Mucosa of gallbladder (tissue), 1 donor: ENCODE measurements around the gene PGA3. TPM values are rescaled to one million over a fixed set of nuclear protein-coding genes. Genes with fewer than 3 reads are reported as not detected.
A peak's percentile ranks its signal among the peaks of the same experiment; 100 is the strongest.
"Not testable (repeated sequence)": the region's sequence is repeated elsewhere in the genome, so short reads cannot be mapped to it uniquely, and the experiment has no call there.

Experiments used
- DNase-seq: peaks from one replicate; pipeline ENCODE4 v3.0.0-alpha.2; 2020; ENCODE audit warnings: low spot score
- total RNA-seq: library from RNA; stranded (reverse); gene quantifications from one replicate; pipeline ENCODE4 v1.2.1, GENCODE V29; 2021
- donor health status: DM: no; HTN: no; CAD: no.

Gene PGA3
- total RNA-seq, result 0.26 TPM

GRCh38 chr11:61202950-61203746 lies at the start of gene PGA3:
Gene PGA3 (plus strand): TSS chr11:61203515. CDS start chr11:61203565, 50 bp downstream.
- not testable (repeated sequence) for DNase-seq

- no peak for DNase-seq
These were observed 49.7 kb upstream of the PGA3 start for GRCh38 chr11:61153593-61154095.

- no peak for DNase-seq
These were observed 48.8 kb upstream of the PGA3 start for GRCh38 chr11:61154528-61154927.

GRCh38 chr11:61155312-61155711 lies 48.0 kb upstream of the PGA3 start:
- DNase-seq, result no peak

GRCh38 chr11:61155741-61156140 lies 47.6 kb upstream of the PGA3 start:
- DNase-seq, result no peak

- DNase-seq, result no peak
These were observed 45.6 kb upstream of the PGA3 start for GRCh38 chr11:61157743-61158142.

- no peak for DNase-seq
These were observed 44.5 kb upstream of the PGA3 start for GRCh38 chr11:61158691-61159381.

- DNase-seq, result no peak
These were observed 42.7 kb upstream of the PGA3 start for GRCh38 chr11:61160487-61161189.

GRCh38 chr11:61161190-61162091 lies 41.9 kb upstream of the PGA3 start, which contains the start of gene VPS37C:
Gene VPS37C (minus strand): TSS chr11:61161426. CDS start chr11:61138829, 22,597 bp downstream.
- DNase-seq, result peak; percentile 91

GRCh38 chr11:61162092-61162941 lies 41.0 kb upstream of the PGA3 start:
- DNase-seq, result no peak

GRCh38 chr11:61163021-61163420 lies 40.3 kb upstream of the PGA3 start:
- no peak for DNase-seq

GRCh38 chr11:61163714-61164605 lies 39.4 kb upstream of the PGA3 start:
- DNase-seq, result no peak

- no peak for DNase-seq
These were observed 38.5 kb upstream of the PGA3 start for GRCh38 chr11:61164606-61165424.

GRCh38 chr11:61165785-61166184 lies 37.5 kb upstream of the PGA3 start:
- DNase-seq, result not testable (repeated sequence)

- not testable (repeated sequence) for DNase-seq
These were observed 37.0 kb upstream of the PGA3 start for GRCh38 chr11:61166331-61166730.

- DNase-seq, result no peak
These were observed 35.1 kb upstream of the PGA3 start for GRCh38 chr11:61168042-61168688.

- DNase-seq, result no peak
These were observed 34.5 kb upstream of the PGA3 start for GRCh38 chr11:61168800-61169199.

GRCh38 chr11:61170566-61170965 lies 32.7 kb upstream of the PGA3 start:
- DNase-seq, result no peak
